Stimulated activated CD4-positive, alpha-beta T cell treated with anti-CD3 and anti-CD28 coated beads, Interleukin-15, amount 100 ng/mL, for 24 hours (primary cell): ENCODE data around the gene CCNO.

Experiments
- DNase-seq: peaks from one replicate; pipeline ENCODE4 v3.0.0-alpha.2; 2020

The CCNO gene

GRCh38 chr5:55222985-55223811, 10.2 kb downstream of the CCNO start:
- DNase-seq, result peak; percentile 42

- no peak for DNase-seq
Measured at GRCh38 chr5:55222092-55222984, 11.1 kb downstream of the CCNO start.

- peak; percentile 28 for DNase-seq
Measured at GRCh38 chr5:55220433-55221185, 12.8 kb downstream of the CCNO start.

- DNase-seq, result no peak
Measured at GRCh38 chr5:55219770-55220169, 13.6 kb downstream of the CCNO start.

- DNase-seq, result no peak
Measured at GRCh38 chr5:55218967-55219366, 14.4 kb downstream of the CCNO start.

- no peak for DNase-seq
Measured at GRCh38 chr5:55211184-55211874, 22.1 kb downstream of the CCNO start.

GRCh38 chr5:55205001-55205400, 28.4 kb downstream of the CCNO start:
- no peak for DNase-seq

GRCh38 chr5:55191165-55191564, 42.2 kb downstream of the CCNO start:
- DNase-seq, result no peak

- no peak for DNase-seq
Measured at GRCh38 chr5:55188656-55189540, 44.5 kb downstream of the CCNO start.

- no peak for DNase-seq
Measured at GRCh38 chr5:55187370-55187769, 46.0 kb downstream of the CCNO start.
